LNCaP clone FGC (cell line): ENCODE data around the gene GBA3.

Source experiments
- DNase-seq: peaks from one replicate; pipeline ENCODE4 v3.0.0-alpha.2; 2011; ENCODE audit warnings: low read depth
- H3K4me3 ChIP-seq: 2 replicates; pipeline ENCODE4 v1.5.1; 2011; ENCODE audit warnings: mild to moderate bottlenecking, low read depth, low read length, control low read depth
- TF ChIP-seq, protein P1 (sequence below): IDR thresholded peaks from 2 replicates; pipeline ENCODE4 v1.5.1; 2012; ENCODE audit warnings: mild to moderate bottlenecking; ENCODE audit not compliant: control insufficient read depth, insufficient read depth; ENCODE audit errors: extremely low read depth

GBA3 gene

DNA sequence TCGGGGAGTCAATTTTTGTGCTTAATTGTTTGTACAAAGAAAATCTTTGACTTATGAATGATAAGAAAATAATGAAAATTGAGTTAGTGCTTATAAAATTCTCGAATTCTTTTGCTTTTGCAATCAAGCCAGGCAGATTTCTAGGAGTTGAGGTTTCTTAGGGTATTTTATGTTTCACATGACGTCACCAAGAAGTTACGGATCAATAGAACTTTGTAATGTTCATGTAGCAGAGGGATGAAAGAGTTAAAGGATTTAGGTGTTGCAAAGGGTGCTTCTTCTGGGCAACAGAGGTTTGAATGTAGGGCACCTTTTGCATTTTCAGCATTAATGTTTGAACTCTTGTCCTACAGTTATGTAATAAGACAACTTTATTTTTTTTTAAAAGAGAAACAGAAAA is 19.4 kb downstream of the GBA3 start:
- DNase-seq = no peak
- H3K4me3 ChIP-seq = no peak overlapping the region
- TF ChIP-seq, protein P1, sequence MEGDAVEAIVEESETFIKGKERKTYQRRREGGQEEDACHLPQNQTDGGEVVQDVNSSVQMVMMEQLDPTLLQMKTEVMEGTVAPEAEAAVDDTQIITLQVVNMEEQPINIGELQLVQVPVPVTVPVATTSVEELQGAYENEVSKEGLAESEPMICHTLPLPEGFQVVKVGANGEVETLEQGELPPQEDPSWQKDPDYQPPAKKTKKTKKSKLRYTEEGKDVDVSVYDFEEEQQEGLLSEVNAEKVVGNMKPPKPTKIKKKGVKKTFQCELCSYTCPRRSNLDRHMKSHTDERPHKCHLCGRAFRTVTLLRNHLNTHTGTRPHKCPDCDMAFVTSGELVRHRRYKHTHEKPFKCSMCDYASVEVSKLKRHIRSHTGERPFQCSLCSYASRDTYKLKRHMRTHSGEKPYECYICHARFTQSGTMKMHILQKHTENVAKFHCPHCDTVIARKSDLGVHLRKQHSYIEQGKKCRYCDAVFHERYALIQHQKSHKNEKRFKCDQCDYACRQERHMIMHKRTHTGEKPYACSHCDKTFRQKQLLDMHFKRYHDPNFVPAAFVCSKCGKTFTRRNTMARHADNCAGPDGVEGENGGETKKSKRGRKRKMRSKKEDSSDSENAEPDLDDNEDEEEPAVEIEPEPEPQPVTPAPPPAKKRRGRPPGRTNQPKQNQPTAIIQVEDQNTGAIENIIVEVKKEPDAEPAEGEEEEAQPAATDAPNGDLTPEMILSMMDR = no peak

DNA sequence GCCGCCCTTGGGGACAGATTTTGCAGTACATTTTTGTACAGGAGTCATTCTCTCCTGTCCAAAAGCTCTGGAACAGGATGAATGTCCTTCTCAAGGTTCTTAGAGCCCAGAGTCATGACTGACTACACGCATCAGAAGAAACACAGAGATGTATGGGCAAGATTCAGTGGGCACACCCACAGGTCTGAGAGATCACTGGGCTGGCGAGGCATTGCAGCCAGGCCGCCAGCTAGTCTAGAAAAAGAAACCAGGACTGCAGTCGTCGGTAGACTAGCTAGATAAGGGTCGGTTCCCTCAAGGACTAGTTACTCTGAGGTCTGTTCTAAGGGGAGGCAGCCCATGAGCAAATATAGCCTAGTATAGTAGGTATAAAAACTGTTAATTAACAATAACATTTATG is 19.8 kb downstream of the GBA3 start:
- TF ChIP-seq, protein P1 = no peak
- H3K4me3 ChIP-seq = no peak overlapping the region

DNA sequence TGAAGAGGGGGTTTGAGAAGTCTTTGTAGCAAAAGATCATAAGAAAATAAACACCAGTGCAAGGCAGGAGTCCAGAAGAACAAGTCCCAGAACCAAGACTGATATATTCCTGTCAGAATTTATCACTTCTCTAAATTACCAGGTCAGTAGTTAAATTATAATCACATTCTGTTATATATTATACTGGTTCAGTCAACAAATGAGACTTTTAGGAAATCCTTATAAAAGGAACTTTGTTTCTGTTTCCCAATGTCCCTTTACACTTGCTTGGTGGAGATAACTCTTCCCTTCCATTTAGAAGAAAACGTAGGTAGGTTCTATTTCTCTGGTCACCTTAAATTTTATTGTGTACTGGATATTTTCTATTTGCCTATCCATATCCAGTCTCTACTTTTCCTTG is 21.1 kb downstream of the GBA3 start:
- no peak for DNase-seq
- H3K4me3 ChIP-seq = no peak overlapping the region

More for the DNA sequence above, 19.8 kb downstream of the GBA3 start:
- DNase-seq = no peak

DNA sequence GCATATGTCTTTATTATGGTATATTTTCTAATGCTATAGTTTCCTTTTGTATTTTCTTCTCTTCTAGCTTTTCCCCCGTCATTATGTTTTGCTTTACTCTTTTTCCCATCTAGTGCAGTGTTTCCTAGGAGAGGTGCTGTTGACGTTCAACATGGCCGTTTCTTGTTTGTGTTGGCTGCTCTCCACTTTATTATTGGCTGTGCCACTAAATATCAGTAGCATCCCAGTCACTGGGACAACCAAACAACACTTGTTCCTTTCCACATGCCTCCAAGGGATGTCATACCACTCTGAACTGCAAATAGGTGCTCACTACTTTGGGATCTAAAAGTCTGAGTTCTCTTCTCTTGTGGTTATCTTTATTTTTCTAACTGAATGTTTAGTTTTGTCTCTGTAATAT is 26.5 kb downstream of the GBA3 start:
- no peak for DNase-seq
- no peak overlapping the region for H3K4me3 ChIP-seq
- TF ChIP-seq, protein P1 = no peak

More for the DNA sequence above, 21.1 kb downstream of the GBA3 start:
- TF ChIP-seq, protein P1 = no peak

DNA sequence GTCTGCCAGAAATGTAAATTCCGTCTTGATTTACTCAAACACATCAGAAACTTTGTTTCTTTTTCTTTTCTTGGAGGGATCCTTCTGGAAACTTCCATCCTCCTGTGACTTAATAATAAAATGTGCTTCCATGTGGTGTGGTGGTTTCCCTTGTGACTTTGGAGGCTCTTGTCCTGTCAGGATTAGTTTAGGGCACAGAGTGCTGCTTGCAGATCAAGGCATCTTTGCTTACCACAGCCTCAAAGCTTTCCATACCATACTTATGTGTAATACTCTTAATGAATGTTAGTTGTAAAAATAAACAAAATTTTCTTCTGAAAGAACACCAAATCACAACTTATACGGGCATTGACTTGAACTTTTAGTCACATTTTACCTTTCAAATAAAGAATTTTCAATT is 27.4 kb downstream of the GBA3 start:
- H3K4me3 ChIP-seq = no peak overlapping the region
- TF ChIP-seq, protein P1 = no peak
- no peak for DNase-seq

DNA sequence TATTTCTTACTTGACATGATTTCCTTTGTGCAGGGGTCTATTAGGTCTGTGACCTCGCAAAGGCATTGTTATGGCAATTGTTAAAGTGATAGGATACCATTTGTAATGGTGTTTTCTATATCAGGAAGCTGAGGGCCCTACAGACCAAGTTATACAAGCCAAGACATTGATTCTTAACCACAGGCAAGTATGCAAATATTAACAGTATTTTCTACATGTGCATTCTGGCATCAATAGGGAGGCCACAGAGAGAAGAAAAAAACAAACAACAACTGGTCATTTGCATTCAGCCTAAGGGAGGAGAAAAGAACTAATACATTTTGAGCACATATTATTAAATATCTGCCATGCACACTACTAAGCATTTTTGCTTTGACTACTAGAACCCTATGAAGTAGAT is 28.5 kb downstream of the GBA3 start:
- H3K4me3 ChIP-seq = no peak overlapping the region
- no peak for DNase-seq
- TF ChIP-seq, protein P1 = no peak

DNA sequence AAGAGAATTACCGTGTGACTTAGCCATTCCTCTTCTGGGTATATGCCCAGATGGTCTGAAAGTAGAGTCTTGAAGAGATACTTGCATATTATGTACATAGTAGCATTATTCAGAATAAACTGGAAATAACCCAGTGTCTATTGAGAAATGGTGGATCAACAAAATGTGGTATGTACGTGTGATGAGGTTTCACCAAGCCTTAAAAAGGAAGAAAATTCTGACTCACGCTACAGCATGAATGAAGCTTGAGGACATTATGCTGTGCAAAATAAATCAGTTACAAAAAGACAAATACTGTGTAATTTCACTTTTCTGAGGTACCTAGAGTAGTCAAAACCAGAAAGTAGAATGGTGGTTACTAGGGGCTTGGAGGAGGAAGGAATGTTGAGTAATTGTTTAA is 37.3 kb downstream of the GBA3 start:
- no peak for DNase-seq
- TF ChIP-seq, protein P1 = no peak
- no peak overlapping the region for H3K4me3 ChIP-seq
